Astrocyte of the hippocampus (primary cell): ENCODE measurements around the gene CCDC112.

Source experiments
- DNase-seq: peaks from one replicate; pipeline ENCODE4 v3.0.0; 2011; ENCODE audit warnings: low read depth, low spot score

The CCDC112 gene

GRCh38 chr5:115317736-115318135 lies 21.3 kb upstream of the CCDC112 start:
- no peak for DNase-seq

DNA sequence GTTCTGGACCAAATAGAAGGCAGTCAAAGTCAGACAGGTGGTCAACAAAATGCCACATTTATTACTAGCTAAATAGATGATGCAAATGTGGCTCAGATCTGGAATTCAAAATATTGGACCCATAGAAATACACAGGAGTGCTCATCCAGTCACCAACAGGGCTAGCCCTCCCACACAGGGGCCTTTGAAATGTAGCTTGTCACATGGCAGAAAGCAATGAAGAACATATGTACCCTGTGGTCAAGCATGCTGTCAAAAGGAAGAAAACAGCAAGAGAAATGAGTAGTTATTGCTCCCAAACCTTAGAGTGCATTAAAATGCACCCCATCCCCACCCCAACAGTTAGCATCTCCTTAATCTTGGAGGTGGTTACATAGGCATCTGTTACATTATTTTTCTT lies 20.9 kb upstream of the CCDC112 start:
- no peak for DNase-seq

DNA sequence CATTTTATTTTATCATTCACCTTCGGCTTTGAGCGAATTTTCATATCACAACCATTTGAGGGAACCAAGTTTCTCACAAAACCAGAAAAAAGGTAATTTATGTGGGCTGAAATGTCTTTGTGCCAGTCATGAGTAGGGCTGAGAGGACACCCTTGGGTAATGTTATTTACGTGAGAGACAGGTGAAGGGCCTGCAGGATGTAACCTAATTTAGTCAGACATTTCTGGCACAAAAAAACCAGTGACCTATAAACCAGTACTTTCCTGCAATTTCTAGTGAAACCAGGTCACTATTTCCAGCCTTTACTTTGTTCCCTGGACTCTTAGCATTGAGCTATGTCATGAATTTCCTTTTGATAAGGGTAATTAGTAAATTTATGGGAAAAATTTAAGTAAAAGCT lies 17.2 kb upstream of the CCDC112 start:
- DNase-seq, result no peak

- no peak for DNase-seq
Observed at GRCh38 chr5:115313052-115313451, 16.6 kb upstream of the CCDC112 start.

- peak; percentile 63 for DNase-seq
Observed at GRCh38 chr5:115309751-115310370, 13.4 kb upstream of the CCDC112 start.

- no peak for DNase-seq
Observed at GRCh38 chr5:115308815-115309214, 12.4 kb upstream of the CCDC112 start.

DNA sequence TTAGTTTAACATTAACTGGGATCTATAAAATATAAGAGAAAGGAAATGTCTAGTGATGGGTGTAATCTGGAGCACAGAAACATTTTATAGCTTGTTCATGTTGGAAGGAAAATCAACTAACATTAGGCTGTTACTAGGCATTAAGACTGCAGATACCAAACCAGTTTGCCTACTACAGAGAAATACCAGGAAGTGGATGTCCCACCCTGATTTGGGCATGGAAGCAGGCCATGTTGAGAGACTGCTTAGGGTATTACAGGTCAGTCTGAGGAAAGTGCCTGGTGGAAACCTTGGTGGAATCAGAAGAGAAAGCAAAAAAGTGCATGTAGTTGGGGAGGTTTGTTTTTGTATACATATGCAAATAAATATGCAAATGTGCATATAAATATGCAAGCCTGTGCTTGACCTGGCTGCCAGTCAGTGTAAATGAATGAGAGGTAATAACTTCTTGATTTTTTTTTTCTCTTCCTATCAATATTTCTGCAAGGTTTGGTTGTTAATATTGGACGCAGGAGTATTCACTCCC lies 9.6 kb upstream of the CCDC112 start:
- no peak for DNase-seq

DNA sequence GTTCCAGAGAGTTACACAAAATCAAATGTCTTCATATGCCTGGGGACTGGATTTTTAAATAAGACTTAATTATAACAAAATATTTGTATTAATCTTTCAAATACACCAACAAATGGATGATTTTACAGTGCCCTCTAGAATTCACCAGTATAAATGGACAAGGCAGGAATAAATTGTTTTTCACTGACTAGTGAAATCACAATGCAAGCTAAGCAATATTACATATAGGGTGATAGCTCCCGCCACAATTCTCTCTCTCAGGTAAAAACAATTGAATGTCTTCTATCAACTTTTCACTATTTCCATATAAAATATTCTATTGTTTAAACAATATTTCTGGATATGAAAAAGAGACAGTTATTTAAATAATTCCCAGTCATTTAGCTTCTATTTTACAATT lies 8.0 kb upstream of the CCDC112 start:
- DNase-seq, result no peak

- no peak for DNase-seq
Observed at GRCh38 chr5:115298811-115299210, 2.4 kb upstream of the CCDC112 start.

- peak; percentile 51 for DNase-seq
Observed at GRCh38 chr5:115297031-115297430, 577 bp upstream of the CCDC112 start.

DNA sequence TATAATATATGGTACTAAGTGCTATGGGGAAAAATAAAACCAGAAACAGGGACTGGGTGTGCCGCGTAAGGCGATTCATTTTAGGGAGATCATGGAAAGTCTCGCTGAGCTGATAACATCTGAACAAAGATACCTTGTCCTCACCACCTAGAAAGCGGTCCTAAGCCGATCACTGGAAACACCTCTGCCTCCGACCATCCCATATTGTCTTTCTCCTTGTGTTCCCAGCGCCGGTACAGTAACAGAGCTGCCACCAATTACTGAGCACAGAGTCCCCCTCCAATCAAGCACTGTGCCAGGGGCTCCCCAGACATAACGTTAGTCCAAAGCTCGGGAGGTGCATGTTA lies 704 bp downstream of the CCDC112 start:
- no peak for DNase-seq

- DNase-seq, result no peak
Observed at GRCh38 chr5:115291397-115291796, 5.1 kb downstream of the CCDC112 start.

GRCh38 chr5:115289104-115289503 lies 7.3 kb downstream of the CCDC112 start:
- no peak for DNase-seq

DNA sequence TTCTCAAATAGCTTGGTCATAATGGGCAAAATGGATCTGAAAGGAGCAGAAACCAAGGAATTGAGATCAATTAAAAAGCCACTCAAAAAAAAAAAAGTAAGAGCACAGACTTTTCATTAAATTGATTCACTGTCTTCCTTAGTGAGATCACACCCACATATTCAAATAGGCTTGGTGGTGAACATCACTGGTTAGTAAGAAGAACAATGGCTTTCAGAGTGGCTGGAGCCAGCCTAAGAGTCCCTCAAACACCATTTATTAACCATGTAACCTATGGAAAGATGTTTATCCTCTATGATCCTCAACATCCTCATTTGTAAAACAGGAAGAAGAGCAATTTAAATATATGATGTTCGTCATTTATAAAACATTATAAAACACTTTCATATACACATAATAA lies 12.4 kb downstream of the CCDC112 start:
- no peak for DNase-seq

- DNase-seq, result no peak
Observed at GRCh38 chr5:115282131-115282530, 14.3 kb downstream of the CCDC112 start.

DNA sequence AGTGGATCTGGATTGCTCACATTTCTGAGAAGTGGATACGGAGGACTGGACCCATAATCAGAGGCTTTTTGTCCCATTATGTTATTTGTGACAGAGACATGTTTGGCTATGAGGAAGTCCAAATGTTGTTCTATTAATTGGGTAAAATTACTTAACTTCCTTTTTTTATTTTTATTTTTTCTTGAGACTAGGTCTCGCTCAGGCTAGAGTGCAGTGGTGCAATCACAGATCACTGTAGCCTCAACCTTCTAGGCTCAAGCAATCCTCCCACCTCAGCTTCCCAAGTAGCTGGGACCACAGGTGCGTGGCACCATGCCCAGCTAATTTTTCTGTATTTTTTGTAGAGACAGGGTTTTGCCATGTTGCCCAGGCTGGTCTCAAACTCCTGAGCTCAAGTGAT lies 21.9 kb downstream of the CCDC112 start:
- DNase-seq, result no peak

DNA sequence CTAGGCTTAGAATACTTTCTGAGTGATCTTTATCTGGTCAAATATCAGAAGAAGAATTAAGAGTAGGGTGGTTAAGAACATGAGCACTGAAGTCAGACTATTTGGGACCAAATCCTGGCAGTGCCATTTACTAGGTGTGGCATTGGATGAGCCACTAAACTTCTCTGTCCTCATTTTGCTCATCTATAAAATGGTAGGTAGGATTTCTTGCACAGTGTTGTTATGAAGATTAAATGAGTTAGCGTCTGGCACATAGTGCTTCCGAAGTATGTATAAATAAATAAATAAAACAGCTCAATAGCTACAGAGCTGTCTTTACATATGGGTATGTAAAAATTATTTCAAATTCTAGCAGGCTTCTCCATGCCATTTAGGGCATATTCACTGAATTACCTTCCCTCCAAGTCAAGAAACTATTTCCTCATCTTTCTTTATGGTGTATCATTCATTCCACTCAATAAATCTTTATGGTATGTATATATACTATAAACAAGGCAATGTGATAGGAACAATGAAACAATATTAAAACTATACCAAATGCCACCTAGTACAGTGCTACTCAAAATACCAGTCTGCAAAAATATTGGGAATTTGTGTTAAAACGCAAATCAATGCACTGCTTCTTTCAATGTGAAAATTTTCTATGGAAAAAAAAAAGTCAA lies 24.0 kb downstream of the CCDC112 start:
- no peak for DNase-seq

DNA sequence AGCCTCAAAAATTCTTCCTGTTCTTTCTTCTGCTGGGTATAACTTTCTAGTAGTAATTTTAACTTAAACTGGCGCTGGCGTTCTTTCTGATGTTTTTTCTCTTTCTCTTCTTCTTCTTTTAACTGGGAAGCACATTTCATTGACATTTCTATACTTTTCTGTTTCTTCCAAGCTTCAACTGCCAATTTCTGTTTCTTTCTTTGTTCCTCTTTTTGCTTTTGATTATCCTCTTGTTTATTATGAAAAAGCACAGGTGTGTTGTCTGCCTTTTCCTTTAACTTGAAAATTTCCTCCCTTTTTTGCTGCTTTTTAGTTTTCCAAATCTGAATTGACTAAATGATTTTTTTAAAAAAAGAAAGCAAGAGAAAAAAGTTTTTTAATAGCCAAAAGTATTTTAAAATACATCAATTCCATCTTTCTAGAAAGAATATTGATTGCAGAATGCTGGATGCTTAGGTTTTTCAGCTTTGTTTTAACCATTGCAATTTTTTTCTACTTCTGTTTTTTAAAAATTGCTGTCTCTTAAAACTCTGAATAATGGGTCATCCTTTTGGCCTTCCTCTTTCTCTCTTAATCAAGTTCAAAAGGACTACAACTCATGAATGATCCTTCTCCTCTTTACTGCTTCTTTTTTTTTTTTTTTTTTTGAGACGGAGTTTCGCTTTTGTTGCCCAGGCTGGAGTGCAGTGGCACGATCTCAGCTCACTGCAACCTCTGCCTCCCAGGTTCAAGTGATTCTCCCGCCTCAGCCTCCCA lies 25.0 kb downstream of the CCDC112 start:
- DNase-seq, result no peak

DNA sequence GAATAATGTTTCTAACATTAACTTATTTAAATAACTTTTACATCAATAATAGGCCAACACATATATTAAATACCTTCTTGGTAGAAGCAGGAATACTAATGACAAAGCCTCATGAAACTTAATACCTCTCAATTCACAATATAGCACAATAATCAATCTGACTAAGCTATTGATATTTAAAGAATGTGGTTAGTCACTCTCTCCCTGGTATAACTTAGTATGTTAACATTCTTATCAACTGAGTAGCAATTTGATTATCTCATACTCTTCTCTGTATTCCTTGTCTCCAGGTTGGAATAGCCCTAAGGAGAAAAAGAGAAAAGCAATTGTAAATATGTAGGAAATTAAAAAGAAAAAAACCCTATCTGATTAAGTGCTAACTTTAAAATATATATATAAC lies 28.8 kb downstream of the CCDC112 start:
- DNase-seq, result peak; percentile 20

GRCh38 chr5:115265220-115265619 lies 31.2 kb downstream of the CCDC112 start:
- DNase-seq, result no peak

- no peak for DNase-seq
Observed at GRCh38 chr5:115264786-115265185, 31.7 kb downstream of the CCDC112 start.

GRCh38 chr5:115263078-115263380 lies 33.4 kb downstream of the CCDC112 start:
- no peak for DNase-seq
